Measurements from ENCODE around the gene NPR2. TPM values are rescaled to one million over a fixed set of nuclear protein-coding genes. Genes with fewer than 3 reads are reported as not detected.
A peak's percentile ranks its signal among the peaks of the same experiment; 100 is the strongest.

The NPR2 gene
- total RNA-seq, 1 donor from 2014 or later, result 7.9 TPM

DNA sequence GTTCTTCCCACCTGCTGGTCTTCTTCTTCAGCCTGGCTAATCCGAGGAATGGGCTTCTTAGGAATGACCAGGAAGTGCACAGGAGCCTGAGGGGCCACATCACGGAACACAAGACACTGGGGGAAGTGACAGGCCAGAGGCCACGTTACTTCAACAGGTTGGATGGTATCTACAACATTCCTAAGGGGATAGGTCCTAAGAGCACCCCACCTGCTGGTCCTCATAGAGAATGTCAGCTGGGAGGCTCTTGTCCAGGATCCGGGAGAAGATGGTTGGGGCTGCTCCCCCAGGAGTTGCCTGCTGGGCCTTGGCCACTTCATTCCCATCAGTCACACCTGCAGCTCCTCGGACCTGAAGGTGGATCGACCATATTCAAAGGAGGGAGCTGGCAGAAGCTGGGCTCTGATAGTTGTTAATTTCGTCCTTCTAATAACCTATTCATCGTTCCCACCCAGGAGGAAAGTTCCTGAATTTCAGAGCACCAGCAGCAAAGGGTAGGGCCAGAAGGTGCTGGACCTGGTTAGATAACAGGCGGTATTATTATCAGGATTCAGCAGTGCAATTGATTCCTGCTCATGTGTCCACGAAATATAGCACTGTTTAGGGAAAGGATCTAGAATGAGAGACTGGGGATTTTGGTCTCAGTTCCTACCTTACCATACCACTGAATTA is 22.2 kb downstream of the NPR2 start:
- no peak overlapping the region for H3K4me3 ChIP-seq (ENCODE audit: low read depth, low read length)
- peak; percentile 46 for DNase-seq (ENCODE audit: low read depth)
- H3K36me3 ChIP-seq (ENCODE audit: control insufficient read depth, insufficient read depth, low read length), result no peaks in the 10 kb centered on the region
- no peaks in the 10 kb centered on the region for H3K27me3 ChIP-seq (ENCODE audit: control insufficient read depth, insufficient read depth, low read length)
- peak; percentile 56 for TF ChIP-seq CTCF (IDR thresholded peaks at IDR 0.05; ENCODE audit: insufficient read depth, low read length, severe bottlenecking)
- peak; percentile 32 for FAIRE-seq

- TF ChIP-seq CTCF (IDR thresholded peaks at IDR 0.05; ENCODE audit: insufficient read depth, low read length, severe bottlenecking), result peak; percentile 48
- peak; percentile 40 for FAIRE-seq
- no peaks in the 10 kb centered on the region for H3K27me3 ChIP-seq (ENCODE audit: control insufficient read depth, insufficient read depth, low read length)
Measured at GRCh38 chr9:35814106-35814840, 22.9 kb downstream of the NPR2 start.

DNA sequence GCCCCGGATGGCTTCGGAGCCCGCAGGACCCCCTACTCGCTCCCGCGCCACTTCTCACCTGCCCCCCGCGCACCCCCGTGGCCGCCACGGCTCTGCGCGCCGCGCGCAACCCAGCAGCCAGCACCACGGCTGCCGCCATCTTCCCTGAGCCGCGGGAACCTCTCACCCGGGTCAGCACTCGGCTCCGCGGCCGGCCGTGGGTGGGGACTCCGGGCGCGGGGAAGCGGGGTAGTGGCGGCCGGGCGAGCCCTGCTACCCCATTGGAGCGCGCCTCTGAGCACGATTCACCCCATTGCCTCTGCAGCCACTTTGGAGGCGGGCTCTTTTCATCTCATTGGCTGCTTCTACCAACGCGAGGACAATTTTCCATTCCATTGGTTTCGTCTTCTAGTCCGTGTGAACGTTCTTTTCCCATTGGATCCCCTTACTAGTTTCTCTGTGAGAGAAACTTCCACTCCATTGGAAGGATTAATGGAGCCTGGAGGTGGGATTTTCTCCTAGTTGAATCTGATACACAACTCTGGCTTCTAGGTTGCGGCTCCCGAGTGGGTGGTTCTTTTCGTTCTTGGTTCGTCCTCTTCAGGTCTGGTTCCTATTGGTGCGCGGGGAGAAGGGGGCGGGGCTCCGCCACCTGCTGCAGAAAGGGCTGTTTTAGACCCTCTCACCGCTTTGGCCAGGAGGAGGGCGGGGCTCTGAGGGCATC is 23.6 kb downstream of the NPR2 start, which contains the start of gene HINT2:
Gene HINT2, minus strand, starts transcription at position 202 of the 703 bp plus-strand sequence. Its CDS starts 63 bp downstream, at position 139.
- Histone ChIP-seq H3K36me3 (ENCODE audit: control insufficient read depth, insufficient read depth, low read length) (no peaks in the 10 kb centered on the region), H3K27me3 (ENCODE audit: control insufficient read depth, insufficient read depth, low read length) (no peaks in the 10 kb centered on the region), H3K4me3 (ENCODE audit: low read depth, low read length) (peak within 1 kb of the TSS; percentile 61)
- DNase-seq (ENCODE audit: low read depth) (peak; percentile 97), FAIRE-seq (no peak)
- TF ChIP-seq CTCF (IDR thresholded peaks at IDR 0.05; ENCODE audit: insufficient read depth, low read length, severe bottlenecking), result no peak

More at GRCh38 chr9:35814106-35814840, 22.9 kb downstream of the NPR2 start:
- peak; percentile 34 for DNase-seq (ENCODE audit: low read depth)
- Histone ChIP-seq H3K4me3 (ENCODE audit: low read depth, low read length) (peak overlapping the region; percentile 61), H3K36me3 (ENCODE audit: control insufficient read depth, insufficient read depth, low read length) (no peaks in the 10 kb centered on the region)

DNA sequence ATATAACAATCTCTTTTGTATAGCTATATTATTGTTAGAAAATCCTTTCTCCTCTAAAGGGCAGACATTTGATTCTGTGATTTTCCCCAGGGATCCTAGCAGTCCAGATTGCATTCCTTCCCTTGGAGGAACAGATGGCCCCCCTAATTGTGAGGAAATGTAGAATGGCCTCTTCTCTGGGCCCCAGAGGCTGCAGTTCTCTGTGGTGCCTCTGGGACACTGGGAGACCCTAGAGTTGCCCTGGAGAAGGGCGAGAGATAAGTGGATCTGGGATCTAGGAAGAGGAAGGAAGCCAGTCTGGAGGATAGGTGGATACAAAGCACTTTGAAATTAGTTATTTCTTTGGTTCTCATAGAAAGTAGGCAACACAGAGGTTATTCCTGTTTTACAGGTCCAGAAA is 25.3 kb downstream of the NPR2 start:
- FAIRE-seq (no peak), DNase-seq (ENCODE audit: low read depth) (no peak)
- Histone ChIP-seq H3K27me3 (ENCODE audit: control insufficient read depth, insufficient read depth, low read length) (no peaks in the 10 kb centered on the region), H3K36me3 (ENCODE audit: control insufficient read depth, insufficient read depth, low read length) (no peaks in the 10 kb centered on the region), H3K4me3 (ENCODE audit: low read depth, low read length) (no peak overlapping the region)
- TF ChIP-seq CTCF (IDR thresholded peaks at IDR 0.05; ENCODE audit: insufficient read depth, low read length, severe bottlenecking), result no peak

DNA sequence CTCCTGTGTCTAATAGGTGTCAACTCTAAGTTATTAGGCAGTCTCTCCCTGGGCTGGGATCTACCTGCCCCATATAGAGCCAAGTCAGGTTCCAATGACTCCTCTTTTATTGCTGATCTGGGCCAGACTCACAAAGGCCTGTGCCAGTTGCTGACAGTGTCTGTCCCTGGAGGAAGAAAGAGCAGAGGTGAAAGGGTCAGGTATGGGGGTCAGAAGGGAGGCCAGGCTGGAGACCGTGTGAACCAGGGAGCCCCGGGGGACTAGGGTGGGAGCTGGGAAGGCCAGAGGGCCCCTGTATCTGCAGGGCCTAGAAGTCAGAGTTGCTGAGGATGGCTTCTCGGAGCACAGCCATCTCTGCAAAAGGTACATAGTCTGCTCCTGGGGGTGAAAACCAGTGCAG is 26.9 kb downstream of the NPR2 start:
- DNase-seq (ENCODE audit: low read depth) (no peak), FAIRE-seq (no peak)
- no peak overlapping the region for H3K4me3 ChIP-seq (ENCODE audit: low read depth, low read length)
- H3K36me3 ChIP-seq (ENCODE audit: control insufficient read depth, insufficient read depth, low read length), result no peaks in the 10 kb centered on the region
- no peak for TF ChIP-seq CTCF (IDR thresholded peaks at IDR 0.05; ENCODE audit: insufficient read depth, low read length, severe bottlenecking)
- no peaks in the 10 kb centered on the region for H3K27me3 ChIP-seq (ENCODE audit: control insufficient read depth, insufficient read depth, low read length)
